ENCODE data around the gene CDH4.

Gene CDH4

GRCh38 chr20:61565791-61566190, 313.7 kb downstream of the CDH4 start:
- no peak for DNase-seq

GRCh38 chr20:61566691-61567090, 314.6 kb downstream of the CDH4 start:
- no peak for DNase-seq

DNA sequence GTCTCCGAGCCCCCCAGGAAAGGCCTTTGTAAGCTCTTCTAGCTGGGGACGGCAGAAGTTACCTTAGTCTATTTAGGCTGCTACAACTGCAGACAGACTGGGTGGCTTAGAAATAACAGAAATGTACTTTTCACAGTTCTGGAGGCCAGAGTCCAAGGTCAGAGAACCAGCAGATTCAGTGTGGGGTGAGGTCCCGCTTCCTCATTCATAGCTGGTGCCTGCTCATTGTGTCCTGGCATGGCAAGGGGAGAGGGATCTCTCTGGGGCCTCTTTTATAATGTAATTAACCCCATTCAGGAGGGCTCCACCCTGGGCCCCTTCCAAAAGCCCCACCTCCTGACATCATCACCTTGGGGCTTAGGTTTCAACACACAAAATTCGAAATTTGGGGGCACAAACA, 315.1 kb downstream of the CDH4 start:
- DNase-seq, result no peak

DNA sequence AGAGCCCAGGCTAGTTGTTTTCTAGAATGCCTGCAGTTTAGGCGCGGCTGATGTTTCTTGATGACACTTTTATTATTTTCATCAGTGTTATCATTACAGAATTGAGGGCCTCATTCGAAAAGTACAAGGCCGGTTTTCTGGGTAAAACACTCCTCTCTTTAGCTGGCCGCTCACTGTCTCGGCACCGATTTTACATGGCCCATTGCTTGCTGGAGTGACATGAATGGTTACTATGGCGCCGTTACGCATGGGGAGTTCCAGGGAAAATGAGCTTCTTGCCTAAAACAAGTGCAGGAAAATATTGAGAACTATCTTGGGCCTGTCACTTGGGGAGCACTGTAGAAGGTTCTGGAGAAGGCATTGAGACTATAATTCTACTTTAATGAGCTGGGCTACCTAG, 317.8 kb downstream of the CDH4 start:
- DNase-seq, result no peak

DNA sequence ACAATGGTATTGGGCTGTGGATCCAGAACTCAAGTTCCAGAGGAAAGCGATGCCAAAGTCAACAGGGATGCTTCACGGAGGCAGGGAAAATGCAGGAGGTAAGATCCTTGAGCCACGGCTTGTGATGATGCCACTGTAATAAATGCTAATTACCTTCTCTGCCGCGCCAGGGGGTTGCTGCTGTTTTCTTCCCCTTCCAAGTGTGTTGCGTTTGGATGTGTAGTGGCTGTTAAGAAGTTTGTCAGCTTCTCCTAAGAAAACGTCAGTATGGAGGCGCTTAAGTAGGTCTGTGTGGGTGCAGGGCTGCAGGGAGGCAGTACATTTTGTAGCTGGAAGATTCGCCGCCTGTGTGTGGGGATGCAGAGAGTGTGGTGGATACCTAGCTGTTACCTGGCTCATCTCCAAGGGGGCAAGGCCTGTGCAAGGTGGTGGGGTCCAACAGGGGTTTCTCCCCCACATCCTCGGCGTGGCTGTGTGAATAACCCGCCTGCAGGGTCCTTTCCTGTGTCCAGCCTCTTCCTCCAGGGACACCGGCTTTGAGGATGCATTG, 318.7 kb downstream of the CDH4 start:
- DNase-seq, result no peak

DNA sequence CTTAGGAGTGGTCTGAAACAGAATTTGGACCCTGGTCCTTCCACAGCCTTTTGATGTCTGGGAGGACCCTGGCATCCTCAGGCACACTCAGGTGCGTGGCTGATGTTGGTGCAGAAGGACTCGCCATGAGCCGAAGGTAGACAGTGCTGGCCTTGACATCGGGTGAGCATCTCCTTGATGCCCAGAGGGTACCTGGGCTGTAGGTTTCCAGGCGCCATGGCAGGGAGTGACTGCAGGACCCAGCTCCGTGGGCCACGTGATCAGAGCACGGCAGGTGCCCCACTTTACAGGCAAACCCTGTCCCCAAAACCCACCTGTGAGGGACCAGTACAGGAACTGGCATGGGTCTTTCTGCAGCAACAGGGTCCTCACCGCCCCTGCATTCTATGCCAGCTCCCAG, 319.2 kb downstream of the CDH4 start:
- DNase-seq, result no peak

GRCh38 chr20:61571916-61572711, 320.1 kb downstream of the CDH4 start:
- no peak for DNase-seq

GRCh38 chr20:61572789-61573188, 320.7 kb downstream of the CDH4 start:
- no peak for DNase-seq

GRCh38 chr20:61573415-61574305, 321.6 kb downstream of the CDH4 start:
- DNase-seq, result no peak

DNA sequence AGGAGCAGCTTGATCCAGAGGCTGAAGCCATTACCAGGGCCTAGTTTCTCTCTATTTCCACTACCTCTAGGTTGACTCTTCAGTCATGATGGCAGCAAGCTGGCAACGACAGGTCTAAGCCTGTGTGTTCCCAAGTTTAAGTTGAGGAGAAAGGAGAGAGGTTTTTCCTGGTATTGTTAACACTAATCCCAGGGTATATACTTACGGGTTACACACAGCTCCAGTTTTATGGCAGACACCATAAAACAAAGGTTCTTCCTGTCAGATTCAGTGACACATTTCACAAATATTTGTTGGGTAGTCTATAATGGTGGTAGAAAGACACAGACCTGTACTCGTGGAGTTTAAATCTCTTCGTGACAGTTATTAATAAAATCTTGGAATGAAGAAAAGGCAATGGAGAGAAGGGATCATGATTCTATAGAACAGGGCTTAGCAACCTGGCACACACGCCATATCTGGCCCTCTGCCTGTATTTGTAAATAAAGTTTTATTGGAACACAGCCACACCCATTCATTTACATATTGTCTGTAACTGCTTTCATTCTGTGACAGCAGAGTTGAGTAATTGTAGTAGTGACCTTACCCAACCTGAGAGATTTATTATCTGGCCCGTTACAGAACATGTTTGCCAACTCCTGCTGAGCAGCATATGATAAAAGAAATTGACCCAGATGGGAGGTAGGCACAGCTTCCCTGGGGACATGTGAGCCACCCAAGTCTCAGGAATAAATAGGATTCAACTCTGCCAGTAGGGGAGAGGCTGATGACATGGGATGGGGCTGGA, 323.3 kb downstream of the CDH4 start:
- no peak for DNase-seq

DNA sequence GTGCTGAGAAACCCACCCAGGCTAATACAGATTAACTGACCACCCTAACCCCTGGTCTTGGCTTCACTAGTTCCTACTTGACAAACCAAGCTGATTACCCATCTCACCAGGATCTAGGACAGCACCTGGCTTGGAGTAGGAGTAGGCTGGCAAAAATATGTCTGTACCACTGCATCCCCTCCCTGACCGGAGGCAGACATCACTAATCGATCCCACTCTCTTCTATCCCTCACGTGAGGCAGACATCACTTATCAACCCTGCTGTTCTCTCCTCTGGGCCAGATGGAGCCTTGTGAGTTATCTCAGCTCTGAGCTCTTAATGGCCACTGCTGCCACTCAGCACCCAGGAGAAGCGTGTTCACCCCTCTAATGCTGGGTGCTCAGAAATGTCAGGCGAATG, 324.3 kb downstream of the CDH4 start:
- DNase-seq, result no peak

- no peak for DNase-seq
Observed at GRCh38 chr20:61577065-61577464, 325.0 kb downstream of the CDH4 start.

DNA sequence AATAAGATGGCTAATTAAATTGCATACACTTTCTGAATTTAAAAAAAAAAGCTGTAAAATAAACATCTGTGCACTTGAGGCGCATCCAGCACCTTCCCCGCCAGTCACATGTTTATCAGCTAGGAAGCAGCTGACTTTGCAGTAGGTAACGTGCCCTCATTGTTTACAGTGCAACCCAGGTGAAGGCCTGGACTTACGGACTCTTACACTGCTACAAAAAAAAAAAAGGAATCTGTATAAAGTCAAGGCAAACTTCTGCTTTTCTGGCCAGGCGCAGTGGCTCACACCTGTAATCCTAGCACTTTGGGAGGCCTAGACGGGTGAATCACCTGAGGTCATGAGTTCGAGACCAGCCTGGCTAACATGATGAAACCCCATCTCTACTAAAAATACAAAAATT, 327.8 kb downstream of the CDH4 start:
- DNase-seq, result no peak

DNA sequence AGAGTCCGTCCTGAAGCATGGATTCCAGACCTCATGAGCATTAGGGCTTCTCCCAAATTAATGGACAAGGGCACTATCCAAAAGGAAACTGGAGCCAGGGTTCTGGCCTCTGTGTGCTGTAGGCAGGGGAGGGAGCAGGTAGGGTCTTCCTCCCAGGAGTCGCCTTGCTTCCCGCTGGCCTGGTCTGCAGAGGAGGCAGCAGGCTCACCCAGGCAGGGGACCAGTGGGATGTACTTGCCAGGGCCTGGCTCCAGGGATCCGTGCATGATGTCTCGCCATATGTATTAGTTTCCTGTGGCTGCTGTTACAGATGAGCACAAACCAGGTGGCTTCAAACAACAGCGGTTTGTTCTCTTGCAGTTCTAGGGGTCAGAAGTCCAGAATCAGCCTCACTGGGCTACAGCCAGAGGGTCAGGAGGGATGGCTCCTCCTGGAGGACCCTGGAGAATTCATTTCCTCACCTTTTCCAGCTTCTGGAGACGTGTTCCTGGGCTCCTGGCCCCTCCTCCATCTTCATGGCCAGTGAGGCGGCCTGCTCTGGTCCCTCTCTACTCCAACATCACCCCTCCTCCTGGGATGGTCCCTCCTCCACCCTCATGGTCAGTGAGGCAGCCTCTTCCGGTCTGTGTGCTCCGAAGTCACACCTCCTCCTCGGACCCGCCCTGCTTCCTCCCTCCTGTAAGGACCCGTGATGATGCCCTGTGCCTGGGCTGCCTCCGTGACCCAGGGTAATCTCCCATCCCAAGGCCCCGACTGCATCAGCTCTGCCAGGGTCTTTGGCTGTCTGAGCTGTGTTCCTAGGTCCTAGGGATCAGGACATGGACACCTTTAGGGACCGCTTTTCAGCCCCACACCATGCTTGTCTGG, 329.1 kb downstream of the CDH4 start:
- DNase-seq, result no peak

DNA sequence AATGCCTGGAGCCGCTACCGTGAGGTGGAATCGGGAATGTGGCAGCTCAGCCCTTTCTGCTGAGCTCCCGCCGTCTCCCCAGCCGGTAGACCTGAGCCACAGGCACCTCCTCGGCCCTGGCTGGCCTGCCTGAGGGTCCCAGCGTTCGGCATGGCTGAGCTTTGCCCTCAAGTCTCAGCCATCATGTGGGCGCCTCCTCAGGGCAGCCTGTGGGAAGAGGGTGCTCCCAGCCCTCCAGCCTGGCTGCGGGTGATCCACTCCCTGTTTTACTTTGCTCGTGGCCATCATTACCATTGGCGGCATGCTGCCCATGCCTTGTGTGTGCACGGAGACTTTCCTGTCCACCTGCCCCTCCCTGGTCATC, 329.7 kb downstream of the CDH4 start:
- no peak for DNase-seq

- DNase-seq, result no peak
Observed at GRCh38 chr20:61582196-61582923, 330.3 kb downstream of the CDH4 start.

DNA sequence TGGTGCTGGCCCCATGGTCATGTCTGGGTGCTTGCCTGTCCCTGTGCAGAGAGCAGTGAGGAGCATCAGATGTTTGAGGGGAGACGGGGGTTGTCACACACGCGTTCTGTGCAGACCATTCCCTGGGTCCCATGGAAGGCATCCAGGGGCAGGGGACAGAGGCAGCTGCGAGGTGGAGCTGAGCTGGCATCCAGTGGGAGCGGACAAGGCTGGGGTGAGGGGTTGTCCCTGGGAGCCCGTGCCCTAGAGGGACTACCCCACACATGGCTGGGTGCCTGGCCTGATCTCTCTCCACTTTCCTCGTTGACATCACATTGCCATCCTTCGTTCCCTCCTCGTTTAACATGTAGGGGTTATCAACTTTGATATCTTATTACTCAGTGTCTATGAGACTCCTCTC, 331.3 kb downstream of the CDH4 start:
- DNase-seq, result no peak

DNA sequence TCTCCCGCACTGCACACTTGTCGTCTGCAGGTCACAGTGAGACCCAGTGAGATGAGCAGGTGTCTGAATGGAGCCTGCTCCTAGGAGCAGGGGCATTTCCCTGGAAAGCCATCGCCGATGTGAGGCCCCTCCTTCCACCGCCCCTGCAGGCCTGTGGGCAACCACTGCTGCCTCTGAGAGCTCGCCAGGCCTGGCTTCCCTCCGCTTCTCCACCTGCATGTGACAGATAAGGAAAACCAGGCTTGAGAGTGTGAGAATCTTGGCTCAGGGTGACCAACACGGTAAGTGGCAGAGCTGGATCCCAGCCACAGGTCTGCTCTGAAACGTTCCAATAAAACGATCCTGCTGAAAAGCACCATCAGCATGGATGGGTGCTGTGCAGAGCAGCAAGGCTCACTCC, 332.8 kb downstream of the CDH4 start:
- no peak for DNase-seq

DNA sequence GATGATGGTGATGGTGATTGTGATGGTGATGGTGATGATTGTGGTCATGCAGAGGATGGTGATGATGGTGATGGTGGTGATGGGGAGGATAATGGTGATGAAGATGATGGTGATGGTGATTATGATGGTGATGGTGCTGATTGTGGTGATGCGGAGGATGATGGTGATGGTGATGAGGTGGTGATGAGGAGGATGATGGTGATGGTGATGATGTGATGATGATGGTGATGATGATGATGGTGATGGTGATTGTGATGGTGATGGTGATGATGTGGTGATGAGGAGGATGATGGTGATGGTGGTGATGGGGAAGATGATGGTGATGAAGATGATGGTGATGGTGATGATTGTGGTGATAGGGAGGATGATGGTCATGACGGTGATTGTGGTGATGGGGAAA, 333.7 kb downstream of the CDH4 start:
- DNase-seq, result no peak

- no peak for DNase-seq
Observed at GRCh38 chr20:61587036-61587435, 335.0 kb downstream of the CDH4 start.

GRCh38 chr20:61587681-61588289, 335.7 kb downstream of the CDH4 start:
- no peak for DNase-seq
